IMR-90 (cell line): ENCODE results near the gene VTCN1.

Experiments used
- CEBPB ChIP-seq: IDR thresholded peaks from 2 replicates; pipeline ENCODE4 v1.6.1; 2012; ENCODE audit warnings: low read depth, low read length, improper control_type of control experiment
- FOS ChIP-seq: fragments of 150-350 bp; IDR thresholded peaks from 2 replicates; pipeline ENCODE4 v1.6.1; 2016; ENCODE audit warnings: low read depth, low read length
- POLR2A ChIP-seq: IDR thresholded peaks from 2 replicates; pipeline ENCODE4 v1.6.1; 2012; ENCODE audit warnings: mild to moderate bottlenecking, low read depth, low read length
- RAD21 ChIP-seq: IDR thresholded peaks from 2 replicates; pipeline ENCODE4 v1.6.1; 2012; ENCODE audit warnings: low read length, improper control_type of control experiment
- RFX5 ChIP-seq: IDR thresholded peaks from 2 replicates; pipeline ENCODE4 v1.8.0; 2012; ENCODE audit warnings: low read depth, mild to moderate bottlenecking, low read length, moderate library complexity
- SMC3 ChIP-seq: fragments of 150-350 bp; IDR thresholded peaks from 2 replicates; pipeline ENCODE4 v1.6.1; 2016; ENCODE audit warnings: low read depth, mild to moderate bottlenecking, antibody characterized with exemption, low read length, moderate library complexity
- TF ChIP-seq, protein P1 (sequence below): conservative IDR thresholded peaks from 2 replicates; pipeline ENCODE4 v1.5.1; 2012; ENCODE audit warnings: mild to moderate bottlenecking, low read depth, low read length, improper control_type of control experiment
- TF ChIP-seq, protein P2 (sequence below): fragments of 150-350 bp; IDR thresholded peaks from 2 replicates; pipeline ENCODE4 v1.6.1; 2017; ENCODE audit warnings: mild to moderate bottlenecking, antibody characterized with exemption, low read length, low read depth

DNA sequence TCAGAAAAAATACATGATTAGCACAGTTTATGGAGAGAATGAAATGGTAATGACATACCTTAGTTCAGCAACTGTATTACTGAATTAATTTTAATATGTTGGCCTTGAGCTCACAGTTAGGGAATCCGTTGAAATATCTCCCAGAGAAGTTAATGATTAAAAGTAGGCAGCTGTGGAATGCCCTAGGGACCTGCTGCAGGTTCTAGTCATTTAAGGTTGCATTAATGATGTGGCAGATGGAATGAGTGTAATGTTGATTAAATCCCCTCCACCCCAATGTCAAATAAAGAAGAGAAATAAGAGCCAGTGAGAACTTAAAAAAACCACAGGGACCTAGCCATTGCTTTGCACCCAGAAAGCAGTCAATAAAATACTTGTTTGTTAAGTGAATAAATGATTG lies 48.8 kb downstream of the VTCN1 start:
- TF ChIP-seq RFX5, result no peak
- no peak for TF ChIP-seq FOS
- TF ChIP-seq, protein P1, sequence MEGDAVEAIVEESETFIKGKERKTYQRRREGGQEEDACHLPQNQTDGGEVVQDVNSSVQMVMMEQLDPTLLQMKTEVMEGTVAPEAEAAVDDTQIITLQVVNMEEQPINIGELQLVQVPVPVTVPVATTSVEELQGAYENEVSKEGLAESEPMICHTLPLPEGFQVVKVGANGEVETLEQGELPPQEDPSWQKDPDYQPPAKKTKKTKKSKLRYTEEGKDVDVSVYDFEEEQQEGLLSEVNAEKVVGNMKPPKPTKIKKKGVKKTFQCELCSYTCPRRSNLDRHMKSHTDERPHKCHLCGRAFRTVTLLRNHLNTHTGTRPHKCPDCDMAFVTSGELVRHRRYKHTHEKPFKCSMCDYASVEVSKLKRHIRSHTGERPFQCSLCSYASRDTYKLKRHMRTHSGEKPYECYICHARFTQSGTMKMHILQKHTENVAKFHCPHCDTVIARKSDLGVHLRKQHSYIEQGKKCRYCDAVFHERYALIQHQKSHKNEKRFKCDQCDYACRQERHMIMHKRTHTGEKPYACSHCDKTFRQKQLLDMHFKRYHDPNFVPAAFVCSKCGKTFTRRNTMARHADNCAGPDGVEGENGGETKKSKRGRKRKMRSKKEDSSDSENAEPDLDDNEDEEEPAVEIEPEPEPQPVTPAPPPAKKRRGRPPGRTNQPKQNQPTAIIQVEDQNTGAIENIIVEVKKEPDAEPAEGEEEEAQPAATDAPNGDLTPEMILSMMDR, result no peak
- TF ChIP-seq POLR2A, result no peak
- TF ChIP-seq SMC3, result no peak
- TF ChIP-seq CEBPB, result no peak
- no peak for TF ChIP-seq RAD21
- TF ChIP-seq, protein P2, sequence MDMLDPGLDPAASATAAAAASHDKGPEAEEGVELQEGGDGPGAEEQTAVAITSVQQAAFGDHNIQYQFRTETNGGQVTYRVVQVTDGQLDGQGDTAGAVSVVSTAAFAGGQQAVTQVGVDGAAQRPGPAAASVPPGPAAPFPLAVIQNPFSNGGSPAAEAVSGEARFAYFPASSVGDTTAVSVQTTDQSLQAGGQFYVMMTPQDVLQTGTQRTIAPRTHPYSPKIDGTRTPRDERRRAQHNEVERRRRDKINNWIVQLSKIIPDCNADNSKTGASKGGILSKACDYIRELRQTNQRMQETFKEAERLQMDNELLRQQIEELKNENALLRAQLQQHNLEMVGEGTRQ, result no peak
